Testis (tissue), 3 donors: ENCODE data around the gene AUTS2. TPM values are rescaled to one million over a fixed set of nuclear protein-coding genes. Genes with fewer than 3 reads are reported as not detected.

Experiments
- DNase-seq: peaks from one replicate; pipeline ENCODE4 v3.0.0-alpha.2; 2019
- H3K27ac ChIP-seq, 2 donors: fragments of 200-600 bp; sonication (generic); one replicate each; pipeline ENCODE4 v1.5.1; 2019
- H3K27me3 ChIP-seq: fragments of 200-600 bp; sonication (generic); one replicate; pipeline ENCODE4 v1.5.1; 2019
- H3K36me3 ChIP-seq: fragments of 200-600 bp; sonication (generic); one replicate; pipeline ENCODE4 v1.5.1; 2017; ENCODE audit warnings: low read depth; ENCODE audit errors: missing control alignments
- H3K4me1 ChIP-seq: fragments of 200-600 bp; sonication (generic); one replicate; pipeline ENCODE4 v1.5.1; 2019
- H3K4me3 ChIP-seq, 2 donors: fragments of 200-600 bp; sonication (generic); one replicate each; pipeline ENCODE4 v1.5.1; 2017 to 2019
- H3K9me3 ChIP-seq: fragments of 200-600 bp; sonication (generic); one replicate; pipeline ENCODE4 v1.5.1; 2017
- POLR2A ChIP-seq: fragments of 450-650 bp; IDR thresholded peaks from one replicate; pipeline ENCODE4 v1.6.1; 2017; ENCODE audit warnings: antibody characterized with exemption, mild to moderate bottlenecking, moderate library complexity
- WGBS, 2 donors: methylation state at CpG; one replicate each; pipeline ENCODE4 v1.1.5; 2018; 5-methylcytosine and 5-hydroxymethylcytosine counted together
- intact Hi-C: fragments of 100-400 bp; cut with DNase I; formaldehyde crosslinking; loops from one replicate; pipeline ENCODE4 v1.15.1; 2023; ENCODE audit warnings: low total_unique reads
- polyA plus RNA-seq: library from polyadenylated mRNA; stranded (reverse); fragments of 350-450 nt; fragmentation: Illumina TruSeq; extraction: RNeasy Lipid Tissue Mini Kit (QIAGEN cat#74804); gene quantifications from one replicate; pipeline ENCODE4 v1.2.3, GENCODE V29; 2014; ENCODE audit warnings: low read depth, low replicate concordance; ENCODE audit not compliant: insufficient read depth
- total RNA-seq, 2 donors: library from RNA; depleted of rRNA; stranded (reverse); fragments of >200 nt; gene quantifications; one replicate each; pipeline ENCODE4 v1.2.3, GENCODE V29; 2016
- TF ChIP-seq, protein P1 (sequence below), 3 experiments: fragments of 450-650 bp in 2 of 3; fragments of 200-600 bp in 1 of 3; sonication (generic) in 1 of 3; IDR thresholded peaks; one replicate each; pipeline ENCODE4 v1.5.1; 2016 to 2019; ENCODE audit warnings: antibody characterized with exemption in 3 of 3, mild to moderate bottlenecking in 2 of 3, moderate library complexity in 1 of 3

AUTS2 gene
- total and polyA plus RNA-seq, 3 donors from 2014 or later = 21.3 to 75.5 (median 56.1) TPM

GRCh38 chr7:69585169-69585568 is 13.1 kb upstream of the AUTS2 start:
- TF ChIP-seq, protein P1, sequence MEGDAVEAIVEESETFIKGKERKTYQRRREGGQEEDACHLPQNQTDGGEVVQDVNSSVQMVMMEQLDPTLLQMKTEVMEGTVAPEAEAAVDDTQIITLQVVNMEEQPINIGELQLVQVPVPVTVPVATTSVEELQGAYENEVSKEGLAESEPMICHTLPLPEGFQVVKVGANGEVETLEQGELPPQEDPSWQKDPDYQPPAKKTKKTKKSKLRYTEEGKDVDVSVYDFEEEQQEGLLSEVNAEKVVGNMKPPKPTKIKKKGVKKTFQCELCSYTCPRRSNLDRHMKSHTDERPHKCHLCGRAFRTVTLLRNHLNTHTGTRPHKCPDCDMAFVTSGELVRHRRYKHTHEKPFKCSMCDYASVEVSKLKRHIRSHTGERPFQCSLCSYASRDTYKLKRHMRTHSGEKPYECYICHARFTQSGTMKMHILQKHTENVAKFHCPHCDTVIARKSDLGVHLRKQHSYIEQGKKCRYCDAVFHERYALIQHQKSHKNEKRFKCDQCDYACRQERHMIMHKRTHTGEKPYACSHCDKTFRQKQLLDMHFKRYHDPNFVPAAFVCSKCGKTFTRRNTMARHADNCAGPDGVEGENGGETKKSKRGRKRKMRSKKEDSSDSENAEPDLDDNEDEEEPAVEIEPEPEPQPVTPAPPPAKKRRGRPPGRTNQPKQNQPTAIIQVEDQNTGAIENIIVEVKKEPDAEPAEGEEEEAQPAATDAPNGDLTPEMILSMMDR (IDR thresholded peaks at IDR 0.05) = no peak
- TF ChIP-seq POLR2A = no peak
- no peak overlapping the region for H3K27ac ChIP-seq
- H3K4me3 ChIP-seq = no peak overlapping the region
- no peaks in the 10 kb centered on the region for H3K36me3 ChIP-seq
- no peaks in the 10 kb centered on the region for H3K4me1 ChIP-seq
- intact Hi-C loops = no loop called here
- WGBS, 2 donors = 94 to 100% methylated on average over 1 of the region's 1 CpG
- H3K27me3 ChIP-seq = no peaks in the 10 kb centered on the region
- DNase-seq = no peak
- no peaks in the 10 kb centered on the region for H3K9me3 ChIP-seq

DNA sequence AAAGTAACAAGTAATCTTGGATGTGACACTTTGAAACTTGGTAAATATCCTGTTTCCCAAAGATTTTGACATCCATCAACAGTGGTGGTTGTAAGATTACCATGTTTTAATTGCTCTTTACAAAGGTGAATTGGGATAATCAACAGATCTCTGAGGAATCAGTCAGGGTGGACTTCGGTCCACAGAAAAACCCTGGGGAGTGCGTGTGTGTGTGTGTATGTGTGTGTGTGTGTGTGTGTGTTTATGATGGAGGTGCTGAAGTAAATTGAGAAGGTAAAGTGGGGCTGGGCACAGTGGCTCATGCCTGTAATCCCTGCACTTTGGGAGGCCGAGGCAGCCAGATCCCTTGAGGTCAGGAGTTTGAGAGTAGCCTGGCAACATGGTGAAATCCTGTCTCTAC is 12.0 kb upstream of the AUTS2 start:
- 85 to 93% methylated on average over 3 of the region's 3 CpGs for WGBS, 2 donors
- Histone ChIP-seq H3K36me3 (no peaks in the 10 kb centered on the region), H3K27ac (no peak overlapping the region), H3K9me3 (no peaks in the 10 kb centered on the region), H3K4me1 (no peaks in the 10 kb centered on the region), H3K27me3 (no peaks in the 10 kb centered on the region), H3K4me3 (no peak overlapping the region)
- intact Hi-C loops = no loop called here
- no peak for DNase-seq
- TF ChIP-seq, protein P1 (IDR thresholded peaks at IDR 0.05) = no peak
- no peak for TF ChIP-seq POLR2A

- Histone ChIP-seq H3K4me1 (no peaks in the 10 kb centered on the region), H3K36me3 (no peaks in the 10 kb centered on the region), H3K27ac (no peak overlapping the region), H3K9me3 (no peaks in the 10 kb centered on the region), H3K4me3 (no peak overlapping the region), H3K27me3 (no peaks in the 10 kb centered on the region)
- TF ChIP-seq, protein P1 (IDR thresholded peaks at IDR 0.05) = no peak
- no peak for TF ChIP-seq POLR2A
- WGBS, 2 donors = 65 to 73% methylated on average over 5 of the region's 5 CpGs
- DNase-seq = no peak
- intact Hi-C loops = no loop called here
Observed at GRCh38 chr7:69588773-69589172, 9.5 kb upstream of the AUTS2 start.

GRCh38 chr7:69591805-69592204 is 6.5 kb upstream of the AUTS2 start:
- H3K36me3 ChIP-seq = no peaks in the 10 kb centered on the region
- H3K4me3 ChIP-seq = no peak overlapping the region
- H3K4me1 ChIP-seq = no peaks in the 10 kb centered on the region
- no peaks in the 10 kb centered on the region for H3K27me3 ChIP-seq
- H3K9me3 ChIP-seq = no peaks in the 10 kb centered on the region
- no peak for TF ChIP-seq POLR2A
- TF ChIP-seq, protein P1 (IDR thresholded peaks at IDR 0.05) = no peak
- intact Hi-C loops = no loop called here
- no peak for DNase-seq
- 86 to 94% methylated on average over 1 to 13 of the region's 14 CpGs for WGBS, 2 donors
- H3K27ac ChIP-seq = no peak overlapping the region

DNA sequence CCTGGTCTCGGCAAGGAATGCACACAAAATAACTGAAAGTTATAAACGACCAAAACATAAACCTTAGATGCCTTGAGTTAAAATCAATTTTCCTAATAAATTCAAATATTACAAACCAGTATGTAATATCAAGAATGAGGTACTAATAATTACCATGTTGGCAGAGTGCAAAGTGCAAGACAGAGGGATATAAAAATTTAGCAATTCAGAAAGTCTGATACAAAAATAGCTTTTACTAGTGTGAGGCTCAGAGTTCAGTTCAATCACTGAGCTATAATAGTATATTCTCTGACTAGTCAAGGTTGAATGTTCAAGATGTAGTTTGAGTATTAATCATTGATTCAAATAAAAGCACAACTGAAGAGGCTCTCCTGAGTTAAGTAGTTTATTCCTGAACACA is 4.8 kb upstream of the AUTS2 start:
- no peak overlapping the region for H3K4me3 ChIP-seq
- no peak overlapping the region for H3K27ac ChIP-seq
- no peaks in the 10 kb centered on the region for H3K9me3 ChIP-seq
- no peaks in the 10 kb centered on the region for H3K36me3 ChIP-seq
- no peak for DNase-seq
- WGBS, 2 donors = 72 to 83% methylated on average over 2 of the region's 2 CpGs
- intact Hi-C loops = no loop called here
- H3K27me3 ChIP-seq = no peaks in the 10 kb centered on the region
- TF ChIP-seq, protein P1 (IDR thresholded peaks at IDR 0.05) = no peak
- TF ChIP-seq POLR2A = no peak
- H3K4me1 ChIP-seq = no peaks in the 10 kb centered on the region
